HS-27A (cell line): ENCODE data around the gene DEFB118.
"Not testable (repeated sequence)": the region's sequence is repeated elsewhere in the genome, so short reads cannot be mapped to it uniquely, and the experiment has no call there.

ENCODE experiments used
- DNase-seq: peaks from one replicate; pipeline ENCODE4 v3.0.0-alpha.2; 2012; ENCODE audit warnings: low read depth, missing footprints

Gene DEFB118, protein sequence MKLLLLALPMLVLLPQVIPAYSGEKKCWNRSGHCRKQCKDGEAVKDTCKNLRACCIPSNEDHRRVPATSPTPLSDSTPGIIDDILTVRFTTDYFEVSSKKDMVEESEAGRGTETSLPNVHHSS

GRCh38 chr20:31368301-31368700 lies at the start of gene DEFB118:
Gene DEFB118, plus strand, starts transcription at chr20:31368601. Its CDS starts 50 bp downstream, at chr20:31368651.
- DNase-seq: no peak

GRCh38 chr20:31322504-31322903 lies 45.9 kb upstream of the DEFB118 start:
- DNase-seq: no peak

DNA sequence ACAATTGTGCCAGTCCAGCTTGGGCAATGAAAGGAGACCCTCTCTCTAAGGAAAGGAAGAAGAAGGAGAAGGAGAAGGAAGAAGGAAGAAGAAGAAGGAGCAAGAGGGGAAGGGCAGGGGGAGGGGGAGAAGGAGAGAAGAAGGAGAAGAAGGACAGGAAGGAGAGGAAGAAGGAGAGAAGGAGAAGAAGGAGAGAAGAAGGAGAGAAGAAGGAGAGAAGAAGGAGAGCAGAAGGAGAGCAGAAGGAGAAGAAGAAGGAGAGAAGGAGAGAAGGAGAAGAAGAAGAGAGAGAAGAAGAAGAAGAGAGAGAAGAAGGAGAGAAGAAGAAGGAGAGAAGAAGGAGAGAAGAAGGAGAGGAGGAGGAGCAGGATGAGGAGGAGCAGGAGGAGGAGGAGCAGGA lies 37.5 kb upstream of the DEFB118 start:
- no peak for DNase-seq

- DNase-seq: no peak
Observed at GRCh38 chr20:31341470-31341869, 26.9 kb upstream of the DEFB118 start.

DNA sequence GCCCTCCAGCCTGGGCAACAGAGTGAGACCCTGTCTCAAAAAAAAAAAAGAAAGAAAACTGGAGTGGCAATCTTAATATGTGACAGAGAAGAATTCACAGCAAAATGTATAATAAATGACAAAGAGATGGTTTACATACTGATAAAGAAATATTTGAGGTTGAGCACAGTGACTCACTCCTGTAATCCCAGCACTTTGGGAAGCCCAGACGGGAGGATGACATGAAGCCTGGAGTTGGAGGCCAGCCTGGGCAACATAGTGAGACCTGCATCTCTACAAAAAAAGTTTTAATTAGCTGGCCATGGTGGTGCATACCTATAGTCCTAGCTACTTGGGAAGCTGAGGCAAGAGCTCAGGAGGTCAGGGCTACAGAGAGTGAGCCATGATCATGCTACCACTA lies 12.4 kb upstream of the DEFB118 start:
- no peak for DNase-seq

DNA sequence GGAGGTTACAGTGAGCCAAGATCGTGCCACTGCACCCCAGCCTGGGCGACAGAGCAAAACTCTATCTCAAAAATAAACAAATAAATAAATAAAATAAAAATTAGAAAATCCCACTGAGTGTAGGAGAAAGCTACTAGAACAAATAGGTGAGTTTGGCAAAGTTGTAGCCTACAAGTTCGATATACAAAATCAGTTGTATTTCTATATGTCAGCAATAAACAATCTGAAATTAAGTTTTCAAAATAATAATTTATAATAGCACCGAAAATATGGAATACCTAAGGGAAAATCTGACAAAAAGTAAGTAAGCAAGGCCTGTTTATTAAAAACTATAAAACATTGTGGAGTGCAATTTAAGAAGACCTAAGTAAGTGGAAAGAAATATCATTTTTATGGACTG lies 5.1 kb upstream of the DEFB118 start:
- DNase-seq: no peak

DNA sequence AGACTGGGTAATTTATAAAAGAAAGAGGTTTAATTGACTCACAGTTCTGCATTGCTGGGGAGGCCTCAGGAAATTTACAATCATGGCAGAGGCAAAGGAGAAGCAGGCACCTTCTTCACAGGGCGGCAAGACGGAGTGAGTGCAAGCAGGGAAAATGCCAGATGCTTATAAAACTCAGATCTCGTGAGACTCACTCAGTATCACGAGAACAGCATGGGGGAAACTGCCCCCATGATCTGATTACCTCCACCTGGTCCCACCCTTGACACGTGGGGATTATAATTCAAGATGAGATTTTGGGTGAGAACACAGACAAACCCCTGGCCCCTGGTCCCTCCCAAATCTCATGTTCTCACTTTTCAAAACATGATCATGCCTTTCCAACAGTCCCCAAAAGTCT lies 4.1 kb upstream of the DEFB118 start:
- not testable (repeated sequence) for DNase-seq

- DNase-seq: no peak
Observed at GRCh38 chr20:31374346-31374745, 5.9 kb downstream of the DEFB118 start.

DNA sequence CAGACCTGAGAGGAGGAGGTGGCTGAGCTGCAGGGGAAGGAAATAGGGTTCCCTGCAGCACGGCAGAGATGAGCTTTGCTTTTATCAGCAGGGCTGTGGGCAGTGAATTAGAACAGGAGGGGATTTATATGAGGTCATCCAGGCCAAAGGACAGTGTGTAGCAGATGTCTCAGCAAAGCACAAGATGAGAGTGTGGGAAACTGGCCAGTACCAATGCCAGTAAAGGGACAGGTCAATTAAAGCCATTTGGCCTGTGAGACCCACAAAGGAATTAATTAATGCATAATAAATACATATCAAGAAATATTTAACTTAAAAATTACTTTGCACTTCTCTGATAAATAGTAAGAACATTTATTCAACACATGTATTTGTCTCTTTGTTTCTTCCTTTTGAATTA lies 22.1 kb downstream of the DEFB118 start, which contains the start of gene DEFB119:
Gene DEFB119 (minus strand): TSS at position 101 of the 400 bp plus-strand sequence. CDS start 107 bp downstream, outside the sequence.
- DNase-seq: no peak

- DNase-seq: no peak
Observed at GRCh38 chr20:31392836-31393235, 24.4 kb downstream of the DEFB118 start.

GRCh38 chr20:31394900-31395299 lies 26.5 kb downstream of the DEFB118 start:
- no peak for DNase-seq

GRCh38 chr20:31403886-31404285 lies 35.5 kb downstream of the DEFB118 start:
- DNase-seq: no peak

- no peak for DNase-seq
Observed at GRCh38 chr20:31406115-31406514, 37.7 kb downstream of the DEFB118 start, which contains the start of gene DEFB121. Gene DEFB121, minus strand, starts transcription at chr20:31406215. Its CDS starts 63 bp downstream, at chr20:31406152.

- DNase-seq: no peak
Observed at GRCh38 chr20:31410011-31410410, 41.6 kb downstream of the DEFB118 start.

- no peak for DNase-seq
Observed at GRCh38 chr20:31414381-31414780, 46.0 kb downstream of the DEFB118 start.

DNA sequence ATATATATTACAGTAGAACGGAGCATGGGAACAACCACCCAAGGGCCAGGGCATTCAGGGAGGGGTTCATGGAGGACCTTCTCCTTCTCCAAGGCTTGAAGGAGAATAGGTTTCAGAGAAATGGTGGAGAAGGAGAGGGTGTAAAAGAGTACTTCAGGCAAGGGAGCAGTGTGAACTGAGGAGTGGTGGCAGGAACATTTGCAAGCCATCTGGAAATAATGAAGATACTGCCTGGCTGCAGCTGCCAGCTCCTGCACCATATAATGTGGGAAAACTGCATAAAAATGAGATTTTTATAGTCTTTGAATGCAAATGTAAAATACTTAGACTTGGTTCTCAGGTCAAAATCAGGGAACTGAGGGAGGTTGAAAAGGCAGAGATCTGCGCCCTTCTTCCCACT lies 47.3 kb downstream of the DEFB118 start:
- no peak for DNase-seq

DNA sequence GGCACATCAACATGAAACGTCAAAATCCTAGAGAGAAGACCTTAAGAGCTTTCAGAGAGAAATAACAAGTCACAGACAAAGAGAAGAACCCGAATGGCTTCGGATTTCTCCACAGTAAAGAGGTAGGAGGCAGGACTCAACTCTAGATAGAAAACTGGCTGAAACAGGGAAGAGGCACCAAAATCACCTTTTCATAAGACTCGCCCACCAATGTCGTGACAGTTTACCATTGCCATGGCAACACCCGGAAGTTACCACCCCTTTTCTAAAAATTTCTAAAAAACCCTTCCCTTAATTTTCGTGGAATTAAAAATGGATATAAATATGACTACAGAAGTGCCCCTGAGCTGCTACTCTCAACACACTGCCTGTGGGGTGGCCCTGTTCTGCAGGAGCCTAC lies 49.9 kb downstream of the DEFB118 start:
- DNase-seq: no peak
